KOPT-K1 (cell line): ENCODE results near the gene BEND3.
A peak's percentile ranks its signal among the peaks of the same experiment; 100 is the strongest.
"Not testable (repeated sequence)": the region's sequence is repeated elsewhere in the genome, so short reads cannot be mapped to it uniquely, and the experiment has no call there.

ENCODE experiments used
- H3K27ac ChIP-seq: fragments of 200-600 bp; sonication (generic); 2 replicates; pipeline ENCODE4 v1.5.1; 2016; ENCODE audit warnings: antibody characterized with exemption, mild to moderate bottlenecking, low read depth, low read length; ENCODE audit not compliant: poor library complexity, severe bottlenecking
- H3K36me3 ChIP-seq: fragments of 200-600 bp; sonication (generic); 2 replicates; pipeline ENCODE4 v1.5.1; 2017; ENCODE audit warnings: antibody characterized with exemption, mild to moderate bottlenecking, low read length, moderate library complexity; ENCODE audit not compliant: insufficient read depth
- H3K9me3 ChIP-seq: fragments of 200-600 bp; sonication (generic); 2 replicates; pipeline ENCODE4 v1.5.1; 2017; ENCODE audit warnings: antibody characterized with exemption, low read length, mild to moderate bottlenecking; ENCODE audit not compliant: insufficient read depth, poor library complexity, severe bottlenecking

BEND3 gene

DNA sequence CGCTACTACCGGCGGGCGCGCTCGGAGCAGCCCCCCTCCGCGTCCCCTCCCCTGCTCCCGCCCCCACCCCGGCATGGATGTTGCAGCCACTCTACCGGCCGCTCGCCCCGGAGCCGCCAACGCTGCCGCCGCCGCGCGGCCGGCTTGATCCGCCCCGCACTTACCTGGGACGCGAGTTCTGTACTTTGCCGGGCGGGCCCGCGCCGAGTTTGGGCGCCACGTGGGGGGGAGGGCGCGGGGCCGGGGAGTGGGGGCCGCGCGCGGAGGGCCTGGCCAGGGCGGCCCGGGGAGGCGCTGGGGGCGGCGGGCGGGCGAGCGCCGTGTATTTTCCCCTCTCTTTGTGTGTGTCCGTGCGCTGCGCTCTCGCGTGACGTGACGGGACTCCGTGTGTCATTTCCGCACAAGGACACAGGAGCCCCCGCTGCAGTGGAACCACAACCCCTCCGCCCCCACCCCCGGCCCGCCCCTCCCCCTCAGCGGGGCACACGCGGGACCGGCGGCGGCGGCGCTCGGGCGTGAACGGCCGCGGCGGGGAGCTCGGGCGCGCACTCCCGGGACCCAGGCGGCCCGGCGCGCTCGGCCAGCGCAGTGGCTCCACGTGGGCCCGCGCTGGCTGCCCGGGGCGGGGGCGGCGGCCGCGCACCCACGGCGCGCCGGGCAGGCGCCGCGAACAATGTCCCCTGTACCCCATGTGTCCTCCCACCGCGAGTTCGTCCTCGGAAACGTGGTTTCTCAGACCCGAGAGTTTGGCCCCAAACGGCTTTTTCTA is at the start of gene BEND3:
Gene BEND3, minus strand, starts transcription at position 590 of the 769 bp plus-strand sequence. CDS start 16,230 bp downstream, outside the sequence.
- peak within 1 kb of the TSS; percentile 65 for H3K27ac ChIP-seq
- no peaks in the 10 kb centered on the region for H3K9me3 ChIP-seq
- no peaks in the 10 kb centered on the region for H3K36me3 ChIP-seq

- not testable (repeated sequence) for H3K27ac ChIP-seq, H3K36me3 ChIP-seq, H3K9me3 ChIP-seq
Measured at GRCh38 chr6:107164299-107164698, 49.0 kb upstream of the BEND3 start.

GRCh38 chr6:107161521-107161920 is 46.2 kb upstream of the BEND3 start:
- Histone ChIP-seq H3K36me3 (no peaks in the 10 kb centered on the region), H3K9me3 (no peaks in the 10 kb centered on the region), H3K27ac (no peak overlapping the region)

- Histone ChIP-seq H3K9me3 (no peaks in the 10 kb centered on the region), H3K27ac (no peak overlapping the region), H3K36me3 (no peaks in the 10 kb centered on the region)
Measured at GRCh38 chr6:107156617-107157016, 41.3 kb upstream of the BEND3 start.

DNA sequence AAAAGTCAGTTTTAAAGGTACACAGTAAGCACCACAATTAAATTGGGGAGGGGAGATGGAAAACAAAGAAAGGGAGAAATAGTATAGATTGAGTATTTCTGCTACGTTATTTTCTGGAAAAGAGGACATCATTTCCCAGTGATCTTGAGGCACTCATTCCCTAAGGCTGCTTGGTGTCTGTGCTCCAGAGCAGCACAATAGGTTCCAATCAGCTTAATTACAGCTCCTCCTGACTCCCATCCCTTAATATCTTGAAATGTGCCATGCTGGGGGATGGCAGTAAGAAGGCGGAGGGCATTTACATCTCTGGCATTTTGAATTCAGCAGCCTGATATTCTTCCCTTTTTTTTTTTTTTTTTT is 39.5 kb upstream of the BEND3 start:
- H3K36me3 ChIP-seq, result no peaks in the 10 kb centered on the region
- H3K27ac ChIP-seq, result no peak overlapping the region
- H3K9me3 ChIP-seq, result no peaks in the 10 kb centered on the region

DNA sequence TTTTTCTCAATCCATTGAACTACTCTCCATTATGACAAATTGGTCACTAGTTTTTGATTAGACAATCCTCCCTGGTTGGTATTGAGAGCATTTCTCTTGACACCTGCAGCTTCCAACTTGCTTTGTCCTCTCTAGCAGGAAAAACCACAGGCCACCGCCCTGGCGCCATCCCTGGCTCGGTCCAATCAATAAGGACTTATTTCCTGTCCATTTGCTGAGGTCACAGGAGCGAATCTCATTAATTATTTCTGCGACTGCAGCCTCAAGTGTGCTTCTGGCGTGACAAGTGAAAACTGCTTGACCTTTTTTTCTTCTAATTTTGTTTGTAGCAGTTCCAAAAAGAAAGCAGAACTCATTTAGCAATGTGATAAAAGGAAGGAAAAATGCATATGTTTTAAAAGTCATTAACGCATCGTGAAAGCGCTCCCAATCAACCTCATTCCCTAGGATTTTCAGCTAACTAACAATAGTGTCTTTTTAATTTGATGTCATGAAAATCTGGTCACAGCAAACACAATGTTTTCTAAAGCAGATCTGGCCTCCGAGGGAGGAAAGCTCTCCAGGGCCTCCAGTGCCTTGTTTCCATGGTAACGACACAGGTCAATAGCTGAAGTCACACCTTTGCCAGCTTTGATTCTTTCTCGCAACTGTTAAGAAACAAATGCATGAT is 39.0 kb upstream of the BEND3 start:
- H3K36me3 ChIP-seq, result no peaks in the 10 kb centered on the region
- H3K27ac ChIP-seq, result no peak overlapping the region
- no peaks in the 10 kb centered on the region for H3K9me3 ChIP-seq

GRCh38 chr6:107152638-107153430 is 37.5 kb upstream of the BEND3 start:
- Histone ChIP-seq H3K27ac (no peak overlapping the region), H3K9me3 (no peaks in the 10 kb centered on the region), H3K36me3 (no peaks in the 10 kb centered on the region)

- H3K36me3 ChIP-seq, result no peaks in the 10 kb centered on the region
- H3K27ac ChIP-seq, result no peak overlapping the region
- H3K9me3 ChIP-seq, result no peaks in the 10 kb centered on the region
Measured at GRCh38 chr6:107144666-107145065, 29.4 kb upstream of the BEND3 start.

DNA sequence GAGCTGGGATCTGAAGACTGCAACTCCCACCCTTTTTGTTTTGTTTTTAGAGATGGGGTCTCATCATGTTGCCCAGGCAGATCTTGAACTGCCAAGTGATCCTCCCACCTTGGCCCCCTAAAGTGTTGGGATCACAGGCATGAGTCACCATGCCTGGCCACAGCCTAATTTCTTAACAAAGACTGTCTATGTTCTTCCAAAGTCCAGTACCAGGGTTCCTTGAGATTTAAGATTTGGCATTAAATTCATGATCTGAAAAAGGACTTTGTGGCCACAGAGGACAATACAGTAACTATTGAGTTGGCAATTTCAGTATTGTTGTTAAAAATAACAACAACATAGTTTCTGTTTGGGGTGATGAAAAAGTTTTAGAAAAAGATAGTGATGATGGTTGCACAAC is 28.7 kb upstream of the BEND3 start:
- Histone ChIP-seq H3K9me3 (no peaks in the 10 kb centered on the region), H3K36me3 (no peaks in the 10 kb centered on the region), H3K27ac (no peak overlapping the region)

GRCh38 chr6:107140581-107140980 is 25.3 kb upstream of the BEND3 start:
- Histone ChIP-seq H3K27ac (no peak overlapping the region), H3K9me3 (no peaks in the 10 kb centered on the region), H3K36me3 (no peaks in the 10 kb centered on the region)

DNA sequence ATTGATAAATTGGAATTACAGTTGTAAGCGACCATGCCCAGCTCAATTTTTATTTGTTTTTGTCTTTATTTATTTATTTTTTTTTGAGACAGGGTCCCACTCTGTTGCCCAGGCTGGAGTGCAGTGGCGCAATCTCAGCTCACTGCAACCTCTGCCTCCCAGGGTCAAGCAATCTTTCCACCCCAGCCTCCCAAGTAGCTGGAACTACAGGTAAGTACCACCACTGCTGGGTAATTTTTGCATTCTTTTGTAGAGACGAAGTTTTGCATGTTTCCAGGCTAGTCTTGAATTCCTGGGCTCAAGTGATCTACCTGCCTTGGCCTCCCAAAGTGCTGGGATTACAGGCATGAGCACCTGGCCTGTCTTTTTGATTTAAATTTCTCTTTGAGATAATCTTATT is 21.0 kb upstream of the BEND3 start:
- H3K36me3 ChIP-seq, H3K27ac ChIP-seq, H3K9me3 ChIP-seq: not testable (repeated sequence)

DNA sequence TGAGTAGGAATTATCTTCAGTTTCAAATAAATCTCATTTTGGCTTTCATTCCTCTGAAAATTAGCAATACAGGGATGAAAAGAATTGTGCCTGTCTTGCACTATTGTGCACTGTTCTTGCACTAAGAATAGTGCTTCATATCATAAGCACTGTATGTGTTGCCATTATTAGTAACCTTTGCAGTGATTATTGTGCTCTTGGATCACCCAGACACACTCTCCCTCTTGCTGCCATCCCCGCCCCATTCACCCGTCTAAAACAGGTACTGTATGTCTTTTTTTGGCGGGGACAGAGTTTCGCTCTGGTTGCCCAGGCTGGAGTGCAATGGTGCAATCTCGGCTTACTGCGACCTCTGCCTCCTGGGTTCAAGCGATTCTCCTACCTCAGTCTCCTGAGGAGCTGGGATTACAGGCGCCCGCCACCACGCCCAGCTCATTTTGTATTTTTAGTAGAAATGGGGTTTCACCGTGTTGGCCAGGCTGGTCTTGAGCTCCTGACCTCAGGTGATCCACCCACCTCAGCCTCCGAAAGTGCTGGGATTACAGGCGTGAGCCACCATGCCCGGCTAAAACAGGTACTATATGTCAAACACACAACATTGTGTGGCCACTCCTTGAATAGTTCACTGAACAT is 19.8 kb upstream of the BEND3 start:
- H3K9me3 ChIP-seq, H3K27ac ChIP-seq, H3K36me3 ChIP-seq: not testable (repeated sequence)

GRCh38 chr6:107132330-107132954 is 17.1 kb upstream of the BEND3 start:
- no peaks in the 10 kb centered on the region for H3K36me3 ChIP-seq
- H3K9me3 ChIP-seq, result no peaks in the 10 kb centered on the region
- no peak overlapping the region for H3K27ac ChIP-seq

DNA sequence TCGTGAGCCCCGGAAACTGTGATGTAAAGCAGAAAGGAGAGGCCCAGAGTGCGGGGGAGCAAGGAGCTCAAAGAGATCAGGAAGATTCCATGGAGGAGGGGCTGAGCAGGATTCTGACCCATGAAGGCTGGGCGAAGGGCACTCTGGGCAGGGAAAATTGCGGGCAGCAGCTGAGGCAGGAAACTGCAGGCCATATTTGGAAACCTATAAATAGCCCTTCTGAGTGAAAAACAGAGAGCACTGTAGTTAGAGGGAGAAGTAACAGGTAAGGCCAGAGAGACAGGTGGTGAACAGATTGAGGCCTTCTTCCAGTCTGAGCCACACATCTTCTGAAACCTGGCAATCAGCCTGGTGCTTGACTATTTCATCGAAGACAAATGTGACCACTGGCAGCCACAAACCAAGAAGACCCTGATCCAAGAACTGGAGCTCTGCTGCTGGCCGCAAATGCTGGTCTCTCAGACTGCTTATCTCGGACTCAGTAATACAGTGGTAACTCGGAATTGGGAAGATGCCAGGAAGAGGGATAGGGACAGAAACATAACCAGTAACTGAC is 14.1 kb upstream of the BEND3 start:
- no peaks in the 10 kb centered on the region for H3K36me3 ChIP-seq
- no peak overlapping the region for H3K27ac ChIP-seq

More for the DNA sequence above, 14.1 kb upstream of the BEND3 start:
- H3K9me3 ChIP-seq, result no peaks in the 10 kb centered on the region
